Measurements from ENCODE around the gene DHRS2. TPM values are rescaled to one million over a fixed set of nuclear protein-coding genes. Genes with fewer than 3 reads are reported as not detected.

The DHRS2 gene
- total and polyA plus RNA-seq, 11 donors, result 0.04 to 0.17 TPM; not detected in 9

DNA sequence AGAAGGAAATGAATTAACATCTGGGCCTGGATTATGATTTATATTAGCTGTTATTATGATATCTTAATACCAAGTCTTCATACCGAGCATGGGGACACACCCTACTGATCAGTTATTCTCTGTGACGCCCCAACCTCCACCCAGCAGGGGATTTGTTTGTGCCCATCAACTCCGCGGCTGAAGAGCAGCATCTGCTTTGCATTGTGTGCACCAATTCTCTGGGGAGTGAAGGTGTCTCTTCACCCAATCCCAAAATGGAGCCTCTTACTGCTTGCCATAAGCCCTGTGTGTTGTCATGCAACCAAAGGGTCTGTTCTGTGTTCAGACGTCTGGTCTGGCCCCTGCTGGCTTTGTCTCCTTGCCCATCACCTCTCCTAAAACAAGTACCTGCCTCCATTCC is 25.4 kb downstream of the DHRS2 start:
- ATAC-seq (no peak), DNase-seq (no peak)
- H3K9me3 ChIP-seq, result no peaks in the 10 kb centered on the region
- intact Hi-C loops (cut with DNase I), result no loop called here
- no peak overlapping the region for H3K27ac ChIP-seq
- peaks cover 0 to 6% (median 0%) of the 10 kb centered on the region in 12 donors for H3K4me1 ChIP-seq
- no peak for TF ChIP-seq POLR2A (IDR thresholded peaks at IDR 0.05)
- TF ChIP-seq, protein P1, sequence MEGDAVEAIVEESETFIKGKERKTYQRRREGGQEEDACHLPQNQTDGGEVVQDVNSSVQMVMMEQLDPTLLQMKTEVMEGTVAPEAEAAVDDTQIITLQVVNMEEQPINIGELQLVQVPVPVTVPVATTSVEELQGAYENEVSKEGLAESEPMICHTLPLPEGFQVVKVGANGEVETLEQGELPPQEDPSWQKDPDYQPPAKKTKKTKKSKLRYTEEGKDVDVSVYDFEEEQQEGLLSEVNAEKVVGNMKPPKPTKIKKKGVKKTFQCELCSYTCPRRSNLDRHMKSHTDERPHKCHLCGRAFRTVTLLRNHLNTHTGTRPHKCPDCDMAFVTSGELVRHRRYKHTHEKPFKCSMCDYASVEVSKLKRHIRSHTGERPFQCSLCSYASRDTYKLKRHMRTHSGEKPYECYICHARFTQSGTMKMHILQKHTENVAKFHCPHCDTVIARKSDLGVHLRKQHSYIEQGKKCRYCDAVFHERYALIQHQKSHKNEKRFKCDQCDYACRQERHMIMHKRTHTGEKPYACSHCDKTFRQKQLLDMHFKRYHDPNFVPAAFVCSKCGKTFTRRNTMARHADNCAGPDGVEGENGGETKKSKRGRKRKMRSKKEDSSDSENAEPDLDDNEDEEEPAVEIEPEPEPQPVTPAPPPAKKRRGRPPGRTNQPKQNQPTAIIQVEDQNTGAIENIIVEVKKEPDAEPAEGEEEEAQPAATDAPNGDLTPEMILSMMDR (IDR thresholded peaks at IDR 0.05), result no peak
- WGBS, 4 donors, result 81 to 84% (median 82%) methylated on average over 5 of the region's 5 CpGs
- peaks cover 0 to 2% (median 0%) of the 10 kb centered on the region in 9 donors for H3K27me3 ChIP-seq
- no peaks in the 10 kb centered on the region for H3K36me3 ChIP-seq
- no peak overlapping the region for H3K4me3 ChIP-seq

- TF ChIP-seq, protein P1 (IDR thresholded peaks at IDR 0.05), result no peak
- H3K27me3 ChIP-seq, result peaks cover 0 to 2% (median 0%) of the 10 kb centered on the region in 9 donors
- no peaks in the 10 kb centered on the region for H3K9me3 ChIP-seq
- no peak overlapping the region for H3K4me3 ChIP-seq
- DNase-seq (no peak), ATAC-seq (no peak)
- no peaks in the 10 kb centered on the region for H3K36me3 ChIP-seq
- intact Hi-C loops (cut with DNase I), result no loop called here
- H3K27ac ChIP-seq, result no peak overlapping the region
- 88 to 98% (median 95%) methylated on average over 2 of the region's 2 CpGs for WGBS, 4 donors
- H3K4me1 ChIP-seq, result peaks cover 0 to 4% (median 0%) of the 10 kb centered on the region in 12 donors
These were observed 27.0 kb downstream of the DHRS2 start for GRCh38 chr14:23663127-23663526.

- intact Hi-C loops (cut with DNase I), result no loop called here
- TF ChIP-seq, protein P1 (IDR thresholded peaks at IDR 0.05), result no peak
- TF ChIP-seq POLR2A (IDR thresholded peaks at IDR 0.05), result no peak
- WGBS, 4 donors, result 72 to 79% (median 75%) methylated on average over 5 of the region's 5 CpGs
These were observed 27.5 kb downstream of the DHRS2 start for GRCh38 chr14:23663711-23664110.

DNA sequence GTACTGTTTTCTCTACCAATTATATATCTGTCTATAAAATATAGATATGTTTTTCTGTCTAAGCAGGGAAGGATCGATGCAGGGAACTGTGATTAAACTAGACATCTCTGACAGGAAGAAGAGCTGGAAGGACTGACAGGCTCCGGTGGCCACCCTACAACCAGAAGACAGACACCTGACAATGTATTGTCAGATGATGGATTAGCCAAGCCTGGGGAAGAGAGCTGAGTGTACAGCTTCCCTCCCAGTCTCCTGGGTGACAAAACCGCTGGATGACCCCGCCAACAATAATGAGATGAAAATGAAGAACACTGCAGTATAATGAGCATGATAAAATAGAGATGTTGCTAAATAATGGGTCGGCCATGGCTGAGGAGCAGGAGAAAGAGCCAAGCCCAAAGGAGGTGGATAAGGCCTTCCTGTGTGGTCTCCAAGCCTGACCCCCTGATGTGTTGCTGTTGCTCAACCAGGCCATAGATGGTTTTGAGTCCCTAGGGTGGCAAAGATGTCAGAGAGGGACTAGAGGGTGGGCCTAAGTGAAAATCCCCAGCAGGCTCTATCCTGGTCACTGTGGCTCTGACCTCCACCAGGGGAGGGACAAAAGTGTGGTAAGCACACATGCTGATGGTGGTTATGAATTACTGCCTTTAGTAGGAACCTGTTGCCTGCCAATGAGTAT is 28.2 kb downstream of the DHRS2 start:
- intact Hi-C loops (cut with DNase I), result no loop called here
- no peaks in the 10 kb centered on the region for H3K27me3 ChIP-seq
- WGBS, 4 donors, result 71 to 88% (median 82%) methylated on average over 5 of the region's 5 CpGs
- no peaks in the 10 kb centered on the region for H3K4me1 ChIP-seq
- no peaks in the 10 kb centered on the region for H3K36me3 ChIP-seq
- no peak overlapping the region for H3K4me3 ChIP-seq
- TF ChIP-seq, protein P1 (IDR thresholded peaks at IDR 0.05), result no peak
- no peak for TF ChIP-seq POLR2A (IDR thresholded peaks at IDR 0.05)
- DNase-seq (no peak), ATAC-seq (no peak)
- no peaks in the 10 kb centered on the region for H3K9me3 ChIP-seq
- no peak overlapping the region for H3K27ac ChIP-seq

More at GRCh38 chr14:23663711-23664110, 27.5 kb downstream of the DHRS2 start:
- H3K4me1 ChIP-seq, result no peaks in the 10 kb centered on the region
- H3K27me3 ChIP-seq, result no peaks in the 10 kb centered on the region
- ATAC-seq (no peak), DNase-seq (no peak)
- H3K9me3 ChIP-seq, result no peaks in the 10 kb centered on the region
- no peaks in the 10 kb centered on the region for H3K36me3 ChIP-seq
- H3K27ac ChIP-seq, result no peak overlapping the region
- H3K4me3 ChIP-seq, result no peak overlapping the region
